ENCODE measurements around the gene SAMD11. TPM values are rescaled to one million over a fixed set of nuclear protein-coding genes. Genes with fewer than 3 reads are reported as not detected.
A peak's percentile ranks its signal among the peaks of the same experiment; 100 is the strongest.

Gene SAMD11
- total and polyA plus RNA-seq, 2 of the 13 experiments (the other 11 are each of a cell fraction or from before 2014, with no cell fraction given): 0.11 TPM; not detected in 1

DNA sequence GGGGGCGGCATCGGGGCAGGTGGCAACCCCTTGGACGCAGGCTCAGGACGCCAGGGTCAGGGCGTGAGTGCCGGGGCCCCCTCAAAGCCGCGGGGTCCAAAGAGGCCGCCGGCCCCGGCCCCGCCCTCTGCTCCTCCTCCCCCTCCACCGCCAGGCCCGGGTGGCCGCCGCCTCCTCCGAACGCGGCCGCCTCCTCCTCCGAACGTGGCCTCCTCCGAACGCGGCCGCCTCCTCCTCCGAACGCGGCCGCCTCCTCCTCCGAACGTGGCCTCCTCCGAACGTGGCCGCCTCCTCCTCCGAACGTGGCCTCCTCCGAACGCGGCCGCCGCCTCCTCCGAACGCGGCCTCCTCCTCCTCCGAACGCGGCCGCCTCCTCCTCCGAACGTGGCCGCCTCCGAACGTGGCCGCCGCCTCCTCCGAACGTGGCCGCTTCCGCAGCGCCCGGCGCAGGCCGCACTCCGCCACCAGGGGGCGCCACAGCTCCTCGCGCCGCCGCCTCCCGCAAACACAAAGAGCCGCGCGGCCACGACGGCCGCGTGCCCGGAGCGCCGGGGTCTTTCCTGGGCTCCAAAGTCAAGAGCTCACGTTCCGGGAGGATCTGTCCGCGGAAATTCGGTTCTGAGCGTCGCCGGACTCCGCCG is 19.3 kb upstream of the SAMD11 start:
- ChIA-PET POLR2A (interaction anchor here (0.9 kb wide), 1 partner anchor 34 kb away, joined by 4 read pairs; no protein-coding TSS in a partner anchor), CTCF (ENCODE audit: low intra/inter-chr PET ratio, low total read pairs) (interaction anchor here (1.3 to 1.6 kb wide), 4 partner anchors 12 to 71 kb away, joined by 3 to 6 read pairs (median 4); no protein-coding TSS in a partner anchor)
- DNase-seq (ENCODE audit: low spot score) (no peak), ATAC-seq (peak; percentile 66), FAIRE-seq (no peak)
- H3K4me3 ChIP-seq (replicated peaks in 1 of 3; ENCODE audit: insufficient read depth in 1 of 3, low read depth in 2 of 3, low read length in 3 of 3): peak overlapping the region; percentile 12 to 59 (median 47); a peak in 4 of 6 replicates
- intact Hi-C loops (cut with micrococcal nuclease; ENCODE audit: unreplicated experiment): loop anchor here (2.0 kb wide), 1 partner anchor 34 kb away; no protein-coding TSS in a partner anchor
- H3K9ac ChIP-seq (ENCODE audit: insufficient read depth, low read depth, low read length): no peak overlapping the region
- H2AFZ ChIP-seq (ENCODE audit: low read length): no peak overlapping the region
- WGBS (ENCODE audit: low lambda C conversion rate): no CpG with 5 or more reads among the region's 91 CpGs
- H3K79me2 ChIP-seq (ENCODE audit: insufficient read depth, low read length): no peaks in the 10 kb centered on the region
- H4K20me1 ChIP-seq (ENCODE audit: insufficient read depth, low read length): no peaks in the 10 kb centered on the region
- in situ Hi-C loops (cut with HindIII; ENCODE audit: extremely low pct_ligation_motif_present, low pct_unique_long_range_greater_than_20kb): no loop called here
- no peak overlapping the region for H3K27ac ChIP-seq (ENCODE audit: extremely low read length, insufficient read depth, low read length)
- no peaks in the 10 kb centered on the region for H3K9me3 ChIP-seq (ENCODE audit: low read length)
- peak overlapping the region; percentile 53 for H3K4me2 ChIP-seq (ENCODE audit: low read depth, low read length)
- peaks cover 25 to 77% of the 10 kb centered on the region in 2 experiments; a peak in 4 of 5 replicates for H3K27me3 ChIP-seq (ENCODE audit: control insufficient read depth in 1 of 2, insufficient read depth in 2 of 2, low read length in 2 of 2)
- H3K4me1 ChIP-seq (ENCODE audit: insufficient read depth, low read length): peaks cover 23% of the 10 kb centered on the region
- no peaks in the 10 kb centered on the region for H3K36me3 ChIP-seq (replicated peaks in 1 of 2; ENCODE audit: control insufficient read depth in 1 of 2, insufficient read depth in 2 of 2, low read length in 2 of 2)
- BruUV-seq (replicated peaks): no TSS peak
- TF ChIP-seq ZNF496 (CRISPR knock-in tag; IDR thresholded peaks at IDR 0.05; ENCODE audit: insufficient replicate concordance): no peak
- peak; percentile 93 for TF ChIP-seq RAD21 (CRISPR knock-in tag; IDR thresholded peaks at IDR 0.05)
- TF ChIP-seq HNRNPLL (IDR thresholded peaks at IDR 0.05; ENCODE audit: low read depth, low read length, poor library complexity, severe bottlenecking): peak; percentile 53
- TF ChIP-seq, protein P1, sequence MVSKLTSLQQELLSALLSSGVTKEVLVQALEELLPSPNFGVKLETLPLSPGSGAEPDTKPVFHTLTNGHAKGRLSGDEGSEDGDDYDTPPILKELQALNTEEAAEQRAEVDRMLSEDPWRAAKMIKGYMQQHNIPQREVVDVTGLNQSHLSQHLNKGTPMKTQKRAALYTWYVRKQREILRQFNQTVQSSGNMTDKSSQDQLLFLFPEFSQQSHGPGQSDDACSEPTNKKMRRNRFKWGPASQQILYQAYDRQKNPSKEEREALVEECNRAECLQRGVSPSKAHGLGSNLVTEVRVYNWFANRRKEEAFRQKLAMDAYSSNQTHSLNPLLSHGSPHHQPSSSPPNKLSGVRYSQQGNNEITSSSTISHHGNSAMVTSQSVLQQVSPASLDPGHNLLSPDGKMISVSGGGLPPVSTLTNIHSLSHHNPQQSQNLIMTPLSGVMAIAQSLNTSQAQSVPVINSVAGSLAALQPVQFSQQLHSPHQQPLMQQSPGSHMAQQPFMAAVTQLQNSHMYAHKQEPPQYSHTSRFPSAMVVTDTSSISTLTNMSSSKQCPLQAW (CRISPR knock-in tag; IDR thresholded peaks at IDR 0.05): no peak
- no peak for TF ChIP-seq ZNF513 (CRISPR knock-in tag; conservative IDR thresholded peaks at IDR 0.05)
- TF ChIP-seq SRF (IDR thresholded peaks at IDR 0.05; ENCODE audit: low read depth, low read length): no peak
- peak; percentile 87; the same call in 1 of the 2 replicates for TF ChIP-seq ZNF451 (CRISPR knock-in tag; IDR thresholded peaks at IDR 0.05)
- TF ChIP-seq HIVEP1 (CRISPR knock-in tag; IDR thresholded peaks at IDR 0.05): no peak
- TF ChIP-seq ZBTB10 (CRISPR knock-in tag; IDR thresholded peaks at IDR 0.05; ENCODE audit: borderline replicate concordance): no peak
- TF ChIP-seq CHCHD3 (CRISPR knock-in tag; IDR thresholded peaks at IDR 0.05): no peak
- TF ChIP-seq, protein P2, sequence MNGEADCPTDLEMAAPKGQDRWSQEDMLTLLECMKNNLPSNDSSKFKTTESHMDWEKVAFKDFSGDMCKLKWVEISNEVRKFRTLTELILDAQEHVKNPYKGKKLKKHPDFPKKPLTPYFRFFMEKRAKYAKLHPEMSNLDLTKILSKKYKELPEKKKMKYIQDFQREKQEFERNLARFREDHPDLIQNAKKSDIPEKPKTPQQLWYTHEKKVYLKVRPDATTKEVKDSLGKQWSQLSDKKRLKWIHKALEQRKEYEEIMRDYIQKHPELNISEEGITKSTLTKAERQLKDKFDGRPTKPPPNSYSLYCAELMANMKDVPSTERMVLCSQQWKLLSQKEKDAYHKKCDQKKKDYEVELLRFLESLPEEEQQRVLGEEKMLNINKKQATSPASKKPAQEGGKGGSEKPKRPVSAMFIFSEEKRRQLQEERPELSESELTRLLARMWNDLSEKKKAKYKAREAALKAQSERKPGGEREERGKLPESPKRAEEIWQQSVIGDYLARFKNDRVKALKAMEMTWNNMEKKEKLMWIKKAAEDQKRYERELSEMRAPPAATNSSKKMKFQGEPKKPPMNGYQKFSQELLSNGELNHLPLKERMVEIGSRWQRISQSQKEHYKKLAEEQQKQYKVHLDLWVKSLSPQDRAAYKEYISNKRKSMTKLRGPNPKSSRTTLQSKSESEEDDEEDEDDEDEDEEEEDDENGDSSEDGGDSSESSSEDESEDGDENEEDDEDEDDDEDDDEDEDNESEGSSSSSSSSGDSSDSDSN (CRISPR knock-in tag; IDR thresholded peaks at IDR 0.05): peak; percentile 56; the same call in 1 of the 2 replicates
- TF ChIP-seq TBX2 (CRISPR knock-in tag; IDR thresholded peaks at IDR 0.05; ENCODE audit: borderline replicate concordance): peak; percentile 27; the same call in 1 of the 2 replicates
- no peak for TF ChIP-seq ZNF841 (CRISPR knock-in tag; IDR thresholded peaks at IDR 0.05; ENCODE audit: borderline replicate concordance)
- TF ChIP-seq, protein P3, sequence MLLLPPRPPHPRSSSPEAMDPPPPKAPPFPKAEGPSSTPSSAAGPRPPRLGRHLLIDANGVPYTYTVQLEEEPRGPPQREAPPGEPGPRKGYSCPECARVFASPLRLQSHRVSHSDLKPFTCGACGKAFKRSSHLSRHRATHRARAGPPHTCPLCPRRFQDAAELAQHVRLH (CRISPR knock-in tag; IDR thresholded peaks at IDR 0.05; ENCODE audit: borderline replicate concordance, low read depth): peak; percentile 69; the same call in 1 of the 2 replicates

All from HepG2 (cell line).